CD4-positive, alpha-beta T cell treated with Interleukin-1 beta for 1 hour (primary cell): ENCODE data around the gene TMEM161A.
"Not testable (repeated sequence)": the region's sequence is repeated elsewhere in the genome, so short reads cannot be mapped to it uniquely, and the experiment has no call there.

ENCODE experiments used
- DNase-seq, 2 donors: peaks; one replicate each; pipeline ENCODE4 v3.0.0-alpha.2; 2020 to 2022

The TMEM161A gene

GRCh38 chr19:19154768-19155494 is 16.7 kb upstream of the TMEM161A start:
- DNase-seq, result no peak

- no peak for DNase-seq
These were observed 14.5 kb upstream of the TMEM161A start for GRCh38 chr19:19152668-19153384.

GRCh38 chr19:19151418-19151817 is 13.1 kb upstream of the TMEM161A start:
- DNase-seq, result no peak

- DNase-seq, result no peak
These were observed 11.2 kb upstream of the TMEM161A start for GRCh38 chr19:19149435-19149834.

- not testable (repeated sequence) for DNase-seq
These were observed 10.2 kb upstream of the TMEM161A start for GRCh38 chr19:19148504-19148903.

GRCh38 chr19:19147344-19147743 is 9.1 kb upstream of the TMEM161A start:
- DNase-seq, result no peak

GRCh38 chr19:19146865-19147264 is 8.6 kb upstream of the TMEM161A start:
- no peak for DNase-seq

GRCh38 chr19:19145684-19146608 is 7.7 kb upstream of the TMEM161A start:
- DNase-seq, result peak; percentile 79 to 86

- no peak for DNase-seq
These were observed 7.0 kb upstream of the TMEM161A start for GRCh38 chr19:19145281-19145680.

- DNase-seq, result no peak
These were observed 4.1 kb upstream of the TMEM161A start for GRCh38 chr19:19142347-19142746.

GRCh38 chr19:19140476-19140875 is 2.2 kb upstream of the TMEM161A start:
- DNase-seq, result no peak

- no peak for DNase-seq
These were observed 1.6 kb upstream of the TMEM161A start for GRCh38 chr19:19139876-19140229.

- DNase-seq, result no peak
These were observed 646 bp downstream of the TMEM161A start for GRCh38 chr19:19137556-19138108.

- DNase-seq, result not testable (repeated sequence)
These were observed 2.6 kb downstream of the TMEM161A start for GRCh38 chr19:19135713-19136112.

GRCh38 chr19:19134687-19135158 is 3.6 kb downstream of the TMEM161A start:
- peak; percentile 45 to 52 for DNase-seq

- no peak for DNase-seq
These were observed 4.3 kb downstream of the TMEM161A start for GRCh38 chr19:19133985-19134384.

- no peak for DNase-seq
These were observed 5.4 kb downstream of the TMEM161A start for GRCh38 chr19:19132912-19133311.

- no peak for DNase-seq
These were observed 6.3 kb downstream of the TMEM161A start for GRCh38 chr19:19131989-19132388.

GRCh38 chr19:19126102-19126501 is 12.2 kb downstream of the TMEM161A start:
- no peak for DNase-seq

GRCh38 chr19:19123386-19123785 is 14.9 kb downstream of the TMEM161A start:
- DNase-seq, result no peak

- DNase-seq, result no peak
These were observed 15.4 kb downstream of the TMEM161A start for GRCh38 chr19:19122902-19123301.

GRCh38 chr19:19121371-19121770 is 16.9 kb downstream of the TMEM161A start:
- no peak for DNase-seq
